DMS 273 treated with DMSO at 0.1 percent for 48 hours (cell line): ENCODE measurements around the gene ABCG2.

Experiments
- DNase-seq: peaks from one replicate; lab custom pipeline; 2025; lab: John Stamatoyannopoulos, UW

The ABCG2 gene

GRCh38 chr4:88064410-88064809, 94.0 kb downstream of the ABCG2 start:
- DNase-seq = no peak

- no peak for DNase-seq
Observed at GRCh38 chr4:88063634-88064296, 94.7 kb downstream of the ABCG2 start.

- DNase-seq = no peak
Observed at GRCh38 chr4:88062843-88063242, 95.6 kb downstream of the ABCG2 start.

DNA sequence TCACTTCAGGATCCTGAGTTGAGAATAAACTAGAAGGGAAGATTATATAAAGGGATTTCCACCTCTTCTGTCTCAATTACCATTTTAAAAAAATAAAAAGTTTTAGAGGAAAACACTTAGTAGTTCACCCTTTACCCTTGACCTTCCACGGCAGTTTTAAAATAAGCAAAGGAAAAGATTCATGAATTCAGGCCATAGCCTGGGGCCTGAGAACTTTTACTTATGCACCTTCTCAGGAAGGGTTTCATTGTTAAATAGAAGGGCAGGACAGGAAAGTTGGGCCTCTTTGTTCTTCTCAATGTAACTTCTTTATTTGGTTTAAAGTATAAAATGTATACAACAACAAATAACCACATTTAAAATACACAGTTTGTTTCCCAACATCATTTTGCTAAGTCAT, 96.1 kb downstream of the ABCG2 start:
- no peak for DNase-seq

DNA sequence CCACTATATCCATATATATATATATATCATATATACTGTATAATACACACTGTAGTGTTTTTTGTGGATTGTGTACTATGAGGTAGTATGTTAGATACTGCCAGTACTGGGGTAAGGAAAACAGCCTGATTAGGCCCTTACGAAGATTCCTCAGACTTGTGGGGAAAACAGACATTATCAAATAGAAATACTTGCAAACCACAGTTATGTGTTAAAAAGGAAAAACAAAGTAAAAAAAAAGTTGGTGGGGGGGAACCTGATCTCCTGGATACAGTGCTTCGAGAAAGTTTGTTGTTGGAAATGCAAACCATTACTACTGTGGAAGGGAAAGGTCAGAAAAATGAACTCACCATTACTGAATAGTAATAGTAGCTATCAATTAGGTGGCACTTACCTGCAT, 98.0 kb downstream of the ABCG2 start:
- DNase-seq = no peak

DNA sequence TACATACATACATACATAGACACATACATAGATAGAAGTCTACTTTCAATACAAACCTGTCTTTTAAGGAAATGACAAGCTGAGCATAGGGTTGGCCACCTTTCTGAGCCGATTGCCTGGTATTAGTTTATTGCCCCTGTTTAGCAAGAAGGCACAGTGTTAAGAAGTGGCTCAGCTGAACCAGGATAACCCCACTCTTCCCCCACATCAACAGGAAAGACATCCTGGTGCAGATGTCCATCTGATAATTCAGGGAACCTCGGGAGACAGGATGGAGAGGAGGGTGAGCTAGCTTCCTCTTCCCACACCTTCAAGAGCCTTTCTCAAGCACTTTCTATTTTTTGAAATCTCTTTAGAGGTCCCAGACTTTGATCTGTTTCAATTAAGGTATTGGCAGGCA, 98.7 kb downstream of the ABCG2 start:
- DNase-seq = no peak

DNA sequence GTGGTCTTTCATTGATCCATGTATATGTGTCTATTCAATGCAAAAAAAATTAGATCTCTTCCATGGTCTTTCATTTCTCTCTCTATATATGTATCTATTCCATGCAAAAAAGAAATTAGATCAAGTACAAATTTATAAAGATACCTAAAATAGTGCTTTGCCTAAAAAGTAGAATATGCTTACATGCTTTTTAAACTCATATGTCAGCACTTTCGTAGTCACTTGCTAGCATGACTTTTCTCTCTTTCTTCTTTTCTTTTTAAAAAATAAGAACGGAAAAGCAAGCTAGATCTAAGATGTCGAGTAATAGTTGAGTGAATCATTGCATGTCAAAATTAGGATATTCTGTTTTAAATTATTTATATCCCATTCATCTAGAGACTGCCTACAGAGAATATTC, 100.1 kb downstream of the ABCG2 start:
- DNase-seq = no peak

DNA sequence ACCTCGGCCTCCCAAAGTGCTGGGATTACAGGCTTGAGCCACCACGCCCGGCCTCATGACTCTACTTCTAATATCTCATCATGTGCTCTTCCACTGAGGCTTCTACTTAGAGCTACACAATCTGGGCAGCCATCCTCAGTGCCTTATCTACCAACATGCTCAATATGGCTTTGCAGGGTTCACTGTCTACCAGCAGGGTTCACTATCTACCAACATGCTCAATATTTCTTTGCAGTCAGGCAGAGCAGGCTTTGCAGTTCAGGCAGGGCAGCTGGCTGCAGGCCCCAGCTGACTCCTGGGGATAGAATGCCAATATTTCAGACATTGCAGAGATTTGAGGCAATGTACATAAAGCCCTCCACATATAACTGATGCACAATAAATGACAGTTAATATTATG, 103.5 kb downstream of the ABCG2 start:
- DNase-seq = no peak

DNA sequence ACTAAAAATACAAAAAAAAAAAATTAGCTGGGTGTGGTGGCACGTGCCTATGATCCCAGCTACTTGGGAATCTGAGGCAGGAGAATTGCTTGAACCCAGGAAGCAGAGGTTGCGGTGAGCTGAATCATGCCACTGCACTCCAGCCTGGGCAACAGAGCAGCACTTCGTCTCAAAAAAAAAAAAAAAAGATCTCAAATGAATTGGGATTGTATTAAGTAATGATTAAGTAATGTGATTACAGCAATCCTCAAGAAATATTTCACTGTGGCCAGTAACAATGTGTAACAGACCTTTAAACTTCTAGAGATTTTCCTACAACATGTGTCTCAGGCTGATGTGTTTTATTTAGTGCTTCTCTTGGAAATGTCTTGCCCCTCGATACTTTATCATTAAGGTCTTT, 104.2 kb downstream of the ABCG2 start:
- DNase-seq = no peak

GRCh38 chr4:88045021-88045420, 113.4 kb downstream of the ABCG2 start:
- no peak for DNase-seq

DNA sequence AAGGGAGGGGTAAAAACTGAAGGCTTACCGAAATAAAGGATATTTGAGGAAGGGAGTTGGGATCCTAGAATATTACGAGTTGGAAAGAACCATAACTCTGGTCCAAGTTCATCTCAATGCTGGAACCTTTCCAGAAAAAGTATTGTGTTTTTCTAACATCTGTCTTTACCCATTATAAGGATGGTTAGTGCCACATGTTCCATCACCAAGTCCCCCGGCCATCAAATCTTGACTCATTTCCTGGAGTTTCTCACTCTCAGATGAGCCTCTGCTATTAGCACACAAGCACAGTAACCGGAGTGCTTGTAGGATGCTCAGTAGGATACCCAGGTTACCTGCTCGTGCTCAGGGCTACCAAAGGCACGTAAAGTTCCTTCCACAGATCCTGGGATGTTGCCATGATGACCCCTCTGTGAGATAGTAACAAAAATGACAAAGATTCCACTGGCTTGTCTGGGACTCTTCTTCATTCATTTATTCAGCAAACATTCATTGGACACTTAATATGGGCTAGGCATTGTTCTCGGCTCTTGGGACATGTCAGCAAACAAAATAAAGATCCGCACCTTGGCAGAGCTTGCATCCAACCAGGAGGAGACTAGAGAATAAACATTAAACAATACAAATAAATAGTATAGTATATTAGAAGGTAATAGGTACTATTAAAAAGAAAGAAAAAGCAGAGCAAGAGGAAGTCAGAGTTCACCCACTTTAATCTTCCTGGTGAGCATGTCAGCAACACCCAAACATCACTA, 114.7 kb downstream of the ABCG2 start:
- no peak for DNase-seq

DNA sequence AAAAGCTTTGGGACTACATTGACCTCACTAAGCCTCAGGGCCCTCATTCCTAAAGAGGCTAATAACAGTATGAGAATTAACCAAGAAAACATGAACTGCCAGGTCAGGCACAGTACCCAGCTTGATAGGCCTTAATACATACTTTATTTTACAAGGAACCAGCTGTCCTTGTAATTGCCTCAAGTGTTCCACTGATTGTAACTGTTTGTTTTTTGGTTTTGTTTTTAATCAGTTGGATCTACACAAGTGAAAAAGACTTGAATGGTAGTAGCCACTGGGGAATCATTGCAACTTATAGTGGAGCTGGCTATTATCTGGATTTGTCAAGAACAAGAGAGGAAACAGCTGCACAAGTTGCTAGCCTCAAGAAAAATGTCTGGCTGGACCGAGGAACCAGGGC, 115.4 kb downstream of the ABCG2 start:
- no peak for DNase-seq

- no peak for DNase-seq
Observed at GRCh38 chr4:88041626-88042025, 116.8 kb downstream of the ABCG2 start.

DNA sequence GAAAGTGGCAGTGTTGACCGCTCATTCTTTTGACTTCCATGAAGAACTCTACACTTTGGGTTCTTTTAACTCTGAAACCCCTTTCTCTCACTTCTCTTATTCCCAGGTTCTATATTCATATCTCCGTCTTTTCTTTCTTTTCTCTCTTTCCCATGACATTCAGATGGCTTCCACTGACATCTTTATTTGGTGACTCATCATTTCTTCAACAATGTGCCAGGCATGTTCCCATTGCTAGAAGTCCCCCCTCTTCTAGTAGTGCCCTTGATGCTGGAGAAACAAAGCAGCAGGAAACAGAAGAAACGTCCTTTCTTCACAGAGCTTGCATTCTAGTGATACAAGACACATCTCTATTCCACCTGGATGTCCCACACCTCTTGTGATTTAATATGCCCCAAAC, 117.7 kb downstream of the ABCG2 start:
- DNase-seq = no peak
